ENCODE data around the gene PLCG1. TPM values are rescaled to one million over a fixed set of nuclear protein-coding genes. Genes with fewer than 3 reads are reported as not detected.

The PLCG1 gene
- polyA plus RNA-seq, 1 donor (not counting 4 experiments of a cell fraction or from before 2014, with no cell fraction given): 41.5 TPM

GRCh38 chr20:41163821-41164220, 26.5 kb downstream of the PLCG1 start:
- H3K79me2 ChIP-seq (ENCODE audit: control insufficient read depth, insufficient read depth, low read length): peaks cover 17% of the 10 kb centered on the region
- no peak for FAIRE-seq
- DNase-seq (ENCODE audit: low read depth, low spot score): no peak
- H3K36me3 ChIP-seq (ENCODE audit: control insufficient read depth in 2 of 2, extremely low read depth in 1 of 2, insufficient read depth in 2 of 2, low read length in 2 of 2): peaks cover 46 to 75% of the 10 kb centered on the region in 2 experiments
- dilution Hi-C loops (cut with MboI; ENCODE audit: extremely low pct_ligation_motif_present, low sequenced_read_pairs): no loop called here
- TF ChIP-seq CTCF (optimal IDR thresholded peaks at IDR 0.05 in 1 of 3, IDR thresholded peaks at IDR 0.05 in 1 of 3, conservative IDR thresholded peaks at IDR 0.05 in 1 of 3; ENCODE audit: extremely low read depth in 1 of 3, insufficient read depth in 2 of 3, low read length in 3 of 3): no peak
- no peak for TF ChIP-seq EZH2 (IDR thresholded peaks at IDR 0.05; ENCODE audit: low read length)
- no peaks in the 10 kb centered on the region for H4K20me1 ChIP-seq (ENCODE audit: control insufficient read depth, extremely low read depth, insufficient read depth, low read length)
- no peak overlapping the region for H3K4me3 ChIP-seq (ENCODE audit: control insufficient read depth in 2 of 3, extremely low read depth in 1 of 3, insufficient read depth in 2 of 3, low read depth in 1 of 3, low read length in 3 of 3)
- H3K4me1 ChIP-seq (ENCODE audit: control insufficient read depth, extremely low read depth, insufficient read depth, low read length): no peaks in the 10 kb centered on the region
- no peaks in the 10 kb centered on the region for H3K27me3 ChIP-seq (ENCODE audit: control insufficient read depth, extremely low read depth, insufficient read depth, low read length)
- no peak overlapping the region for H3K4me2 ChIP-seq (ENCODE audit: control insufficient read depth, extremely low read depth, insufficient read depth, low read depth, low read length)
- H2AFZ ChIP-seq (ENCODE audit: control insufficient read depth, low read length): no peak overlapping the region
- H3K9ac ChIP-seq (ENCODE audit: control insufficient read depth, extremely low read depth, insufficient read depth, low read length): no peak overlapping the region
- no peaks in the 10 kb centered on the region for H3K9me1 ChIP-seq (ENCODE audit: control insufficient read depth, extremely low read depth, insufficient read depth, low read length)
- no peak overlapping the region for H3K27ac ChIP-seq (ENCODE audit: control insufficient read depth, insufficient read depth, low read length)
- no peaks in the 10 kb centered on the region for H3K9me3 ChIP-seq (ENCODE audit: control insufficient read depth, low read depth, low read length)

- H3K36me3 ChIP-seq (ENCODE audit: control insufficient read depth in 2 of 2, extremely low read depth in 1 of 2, insufficient read depth in 2 of 2, low read length in 2 of 2): peaks cover 51 to 73% of the 10 kb centered on the region in 2 experiments
- no peaks in the 10 kb centered on the region for H3K27me3 ChIP-seq (ENCODE audit: control insufficient read depth, extremely low read depth, insufficient read depth, low read length)
- FAIRE-seq: no peak
- H3K4me1 ChIP-seq (ENCODE audit: control insufficient read depth, extremely low read depth, insufficient read depth, low read length): peaks cover 11% of the 10 kb centered on the region
- no peak overlapping the region for H3K4me3 ChIP-seq (ENCODE audit: control insufficient read depth in 2 of 3, extremely low read depth in 1 of 3, insufficient read depth in 2 of 3, low read depth in 1 of 3, low read length in 3 of 3)
- no peak overlapping the region for H3K9ac ChIP-seq (ENCODE audit: control insufficient read depth, extremely low read depth, insufficient read depth, low read length)
- dilution Hi-C loops (cut with MboI; ENCODE audit: extremely low pct_ligation_motif_present, low sequenced_read_pairs): no loop called here
- DNase-seq (ENCODE audit: low read depth, low spot score): no peak
- no peaks in the 10 kb centered on the region for H4K20me1 ChIP-seq (ENCODE audit: control insufficient read depth, extremely low read depth, insufficient read depth, low read length)
- H3K4me2 ChIP-seq (ENCODE audit: control insufficient read depth, extremely low read depth, insufficient read depth, low read depth, low read length): no peak overlapping the region
- peaks cover 2% of the 10 kb centered on the region for H3K9me1 ChIP-seq (ENCODE audit: control insufficient read depth, extremely low read depth, insufficient read depth, low read length)
- H3K9me3 ChIP-seq (ENCODE audit: control insufficient read depth, low read depth, low read length): no peaks in the 10 kb centered on the region
- H2AFZ ChIP-seq (ENCODE audit: control insufficient read depth, low read length): no peak overlapping the region
- H3K27ac ChIP-seq (ENCODE audit: control insufficient read depth, insufficient read depth, low read length): no peak overlapping the region
- H3K79me2 ChIP-seq (ENCODE audit: control insufficient read depth, insufficient read depth, low read length): peaks cover 6% of the 10 kb centered on the region
- no peak for TF ChIP-seq EZH2 (IDR thresholded peaks at IDR 0.05; ENCODE audit: low read length)
- TF ChIP-seq CTCF (optimal IDR thresholded peaks at IDR 0.05 in 1 of 3, IDR thresholded peaks at IDR 0.05 in 1 of 3, conservative IDR thresholded peaks at IDR 0.05 in 1 of 3; ENCODE audit: extremely low read depth in 1 of 3, insufficient read depth in 2 of 3, low read length in 3 of 3): no peak
Measured at GRCh38 chr20:41165001-41165882, 27.9 kb downstream of the PLCG1 start.
